OCI-M1 (cell line): ENCODE data around the gene SLC25A23.
"Not testable (repeated sequence)": the region's sequence is repeated elsewhere in the genome, so short reads cannot be mapped to it uniquely, and the experiment has no call there.

Source experiments
- DNase-seq: peaks from one replicate; lab custom pipeline; 2025; lab: John Stamatoyannopoulos, UW

Gene SLC25A23

GRCh38 chr19:6402058-6402457, 57.5 kb downstream of the SLC25A23 start:
- DNase-seq = no peak

DNA sequence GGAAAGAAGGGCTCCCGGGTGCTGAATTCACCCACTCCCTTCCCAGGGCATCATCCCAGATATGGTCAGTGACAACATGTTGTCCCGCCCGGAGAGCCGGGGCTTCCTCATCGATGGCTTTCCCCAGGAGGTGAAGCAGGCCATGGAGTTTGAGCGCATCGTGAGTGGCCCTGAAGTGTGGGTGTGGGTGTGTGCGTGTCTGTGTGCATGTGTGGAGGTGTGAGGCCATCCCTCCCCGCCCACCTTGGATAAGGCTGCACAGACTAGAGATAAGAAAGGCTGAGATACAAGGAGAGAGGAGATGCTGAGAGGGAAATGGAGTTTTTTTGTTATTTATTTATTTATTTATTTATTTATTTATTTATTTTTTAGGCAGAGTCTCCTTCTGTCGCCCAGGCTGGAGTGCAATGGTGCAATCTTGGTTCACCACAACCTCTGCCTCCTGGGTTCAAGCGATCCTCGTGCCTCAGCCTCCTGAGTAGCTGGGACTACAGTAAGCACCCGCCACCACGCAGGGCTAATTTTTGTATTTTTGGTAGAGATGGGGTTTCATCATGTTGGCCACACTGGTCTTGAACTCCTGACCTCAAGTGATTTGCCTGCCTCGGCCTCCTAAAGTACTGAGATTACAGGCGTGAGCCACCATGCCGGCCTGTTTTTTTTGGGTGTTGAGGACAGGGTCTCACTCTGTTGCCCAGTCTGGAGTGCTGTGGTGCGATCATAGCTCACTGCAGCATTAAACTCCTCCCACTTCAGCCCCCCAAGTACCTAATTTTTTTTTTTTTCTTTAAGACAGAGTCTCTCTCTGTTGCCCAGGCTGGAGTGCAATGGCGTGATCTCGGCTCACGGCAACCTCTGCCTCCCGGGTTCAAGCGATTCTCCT, 59.3 kb downstream of the SLC25A23 start:
- DNase-seq = not testable (repeated sequence)

DNA sequence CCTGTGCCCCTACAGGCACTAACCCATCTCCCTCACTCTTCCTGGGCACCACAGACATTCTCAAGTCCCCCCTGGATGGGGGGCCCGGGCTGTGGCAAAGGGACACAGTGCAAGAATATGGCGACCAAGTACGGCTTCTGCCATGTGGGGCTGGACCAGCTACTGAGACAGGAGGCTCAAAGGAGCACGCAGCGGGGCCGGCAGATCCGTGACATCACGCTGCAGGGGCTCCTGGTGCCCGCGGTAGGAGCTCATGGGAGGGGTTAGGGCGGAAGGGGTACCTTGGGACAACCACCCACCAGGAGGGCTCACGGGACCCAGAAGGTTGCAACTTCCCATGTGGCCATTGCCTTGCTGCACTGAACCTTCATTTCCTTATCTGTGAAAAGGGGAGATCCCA, 63.3 kb downstream of the SLC25A23 start:
- no peak for DNase-seq

GRCh38 chr19:6394831-6395230, 64.8 kb downstream of the SLC25A23 start:
- no peak for DNase-seq

DNA sequence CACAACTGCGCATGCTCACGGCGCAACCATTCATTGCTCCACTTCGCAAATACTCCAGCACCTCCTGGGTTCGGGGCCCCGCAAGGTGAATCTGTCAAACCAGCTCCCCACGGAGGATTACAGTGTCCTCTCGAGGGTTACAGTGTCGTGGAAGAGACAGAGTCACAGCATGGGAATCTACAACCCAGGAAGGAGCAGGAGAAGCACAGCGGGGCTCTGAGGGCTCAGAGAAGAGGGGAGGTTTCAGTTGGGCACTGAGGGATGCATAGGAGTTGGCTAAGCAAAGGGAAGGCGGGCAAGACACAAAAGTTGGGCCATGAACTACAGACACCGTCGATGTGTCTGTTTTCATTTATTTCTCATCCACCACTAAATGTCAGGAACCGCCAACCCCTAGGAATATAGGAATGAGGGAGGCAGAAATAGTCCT, 65.6 kb downstream of the SLC25A23 start:
- no peak for DNase-seq

GRCh38 chr19:6393074-6393982, 66.3 kb downstream of the SLC25A23 start, which contains the start of gene GTF2F1:
GTF2F1 (minus strand) TSS chr19:6393164; CDS start chr19:6392995, 169 bp downstream.
- DNase-seq = peak; percentile 94

- peak; percentile 28 for DNase-seq
Observed at GRCh38 chr19:6392221-6393073, 67.1 kb downstream of the SLC25A23 start.
